NCI-H748 treated with DMSO at 0.1 percent for 48 hours (cell line): ENCODE data around the gene HCRT.

ENCODE experiments used
- DNase-seq: peaks from one replicate; lab custom pipeline; 2025; lab: John Stamatoyannopoulos, UW

Gene HCRT

DNA sequence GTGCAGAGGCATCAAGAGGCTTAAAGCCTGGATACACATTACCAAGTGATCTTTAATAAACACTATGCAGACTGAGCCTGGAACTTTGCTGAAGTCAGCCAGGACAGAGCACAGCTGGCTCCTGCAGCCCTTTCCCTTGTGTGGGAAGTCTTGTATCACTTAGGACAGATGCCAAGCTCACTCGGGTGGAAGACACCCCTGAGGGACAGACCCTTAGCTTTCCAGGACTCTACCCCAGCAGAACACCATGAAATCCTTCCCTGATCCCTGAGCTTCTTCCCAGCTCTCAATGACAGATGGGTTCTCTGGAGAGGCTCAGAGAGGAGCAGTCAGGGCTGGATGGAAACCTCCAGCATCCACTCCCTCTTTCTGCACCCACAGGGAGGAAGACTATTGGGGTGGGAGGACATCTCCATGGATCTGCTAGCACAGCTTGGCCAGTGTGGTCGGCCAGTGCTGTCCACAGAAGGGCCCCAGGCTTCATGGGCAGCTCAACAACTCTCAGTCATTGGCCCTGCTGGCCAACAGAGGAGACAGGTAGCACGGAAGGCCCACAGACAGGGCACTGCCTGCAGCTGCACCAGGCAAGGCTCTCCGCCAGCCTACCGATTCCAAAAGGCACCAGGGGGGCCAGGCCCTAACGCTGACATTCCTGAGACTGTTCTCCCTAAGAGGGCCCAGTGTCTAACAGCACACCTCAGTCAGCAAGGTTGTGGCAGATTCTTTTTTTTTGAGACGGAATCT is 46.3 kb downstream of the HCRT start:
- DNase-seq: no peak

- no peak for DNase-seq
Observed at GRCh38 chr17:42136654-42137051, 48.6 kb downstream of the HCRT start.

GRCh38 chr17:42135664-42136653 is 49.3 kb downstream of the HCRT start:
- DNase-seq: peak; percentile 21

- DNase-seq: no peak
Observed at GRCh38 chr17:42135151-42135550, 50.1 kb downstream of the HCRT start.
